ENCODE results near the gene CDH4.

DNA sequence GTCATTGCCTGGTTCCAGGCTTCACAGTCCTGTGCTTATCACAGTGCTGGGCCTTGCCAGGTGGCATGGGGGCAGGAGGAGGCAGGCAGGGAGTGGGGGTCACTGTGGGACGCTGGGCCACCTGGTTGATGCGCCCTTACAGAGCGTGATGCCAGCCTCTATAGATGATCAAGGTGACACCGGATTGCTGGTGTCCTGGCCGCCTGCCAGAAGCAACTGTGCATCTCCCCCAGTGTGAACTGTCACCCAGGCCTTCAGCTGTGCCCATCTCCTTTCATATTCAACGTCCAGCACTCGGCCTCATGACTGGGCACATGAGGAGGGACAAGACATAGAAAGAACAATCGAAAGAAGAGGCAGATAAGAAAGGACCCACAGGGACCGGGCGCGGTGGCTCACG lies 494.7 kb downstream of the CDH4 start:
- TF ChIP-seq, protein P1, sequence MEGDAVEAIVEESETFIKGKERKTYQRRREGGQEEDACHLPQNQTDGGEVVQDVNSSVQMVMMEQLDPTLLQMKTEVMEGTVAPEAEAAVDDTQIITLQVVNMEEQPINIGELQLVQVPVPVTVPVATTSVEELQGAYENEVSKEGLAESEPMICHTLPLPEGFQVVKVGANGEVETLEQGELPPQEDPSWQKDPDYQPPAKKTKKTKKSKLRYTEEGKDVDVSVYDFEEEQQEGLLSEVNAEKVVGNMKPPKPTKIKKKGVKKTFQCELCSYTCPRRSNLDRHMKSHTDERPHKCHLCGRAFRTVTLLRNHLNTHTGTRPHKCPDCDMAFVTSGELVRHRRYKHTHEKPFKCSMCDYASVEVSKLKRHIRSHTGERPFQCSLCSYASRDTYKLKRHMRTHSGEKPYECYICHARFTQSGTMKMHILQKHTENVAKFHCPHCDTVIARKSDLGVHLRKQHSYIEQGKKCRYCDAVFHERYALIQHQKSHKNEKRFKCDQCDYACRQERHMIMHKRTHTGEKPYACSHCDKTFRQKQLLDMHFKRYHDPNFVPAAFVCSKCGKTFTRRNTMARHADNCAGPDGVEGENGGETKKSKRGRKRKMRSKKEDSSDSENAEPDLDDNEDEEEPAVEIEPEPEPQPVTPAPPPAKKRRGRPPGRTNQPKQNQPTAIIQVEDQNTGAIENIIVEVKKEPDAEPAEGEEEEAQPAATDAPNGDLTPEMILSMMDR (optimal IDR thresholded peaks at IDR 0.05 in 1 of 3, IDR thresholded peaks at IDR 0.05 in 1 of 3, conservative IDR thresholded peaks at IDR 0.05 in 1 of 3; ENCODE audit: extremely low read depth in 1 of 3, insufficient read depth in 2 of 3, low read length in 3 of 3), result no peak
- TF ChIP-seq EZH2 (IDR thresholded peaks at IDR 0.05; ENCODE audit: low read length), result no peak

All from keratinocyte (primary cell).